ENCODE measurements around the gene ADAM19.

DNA sequence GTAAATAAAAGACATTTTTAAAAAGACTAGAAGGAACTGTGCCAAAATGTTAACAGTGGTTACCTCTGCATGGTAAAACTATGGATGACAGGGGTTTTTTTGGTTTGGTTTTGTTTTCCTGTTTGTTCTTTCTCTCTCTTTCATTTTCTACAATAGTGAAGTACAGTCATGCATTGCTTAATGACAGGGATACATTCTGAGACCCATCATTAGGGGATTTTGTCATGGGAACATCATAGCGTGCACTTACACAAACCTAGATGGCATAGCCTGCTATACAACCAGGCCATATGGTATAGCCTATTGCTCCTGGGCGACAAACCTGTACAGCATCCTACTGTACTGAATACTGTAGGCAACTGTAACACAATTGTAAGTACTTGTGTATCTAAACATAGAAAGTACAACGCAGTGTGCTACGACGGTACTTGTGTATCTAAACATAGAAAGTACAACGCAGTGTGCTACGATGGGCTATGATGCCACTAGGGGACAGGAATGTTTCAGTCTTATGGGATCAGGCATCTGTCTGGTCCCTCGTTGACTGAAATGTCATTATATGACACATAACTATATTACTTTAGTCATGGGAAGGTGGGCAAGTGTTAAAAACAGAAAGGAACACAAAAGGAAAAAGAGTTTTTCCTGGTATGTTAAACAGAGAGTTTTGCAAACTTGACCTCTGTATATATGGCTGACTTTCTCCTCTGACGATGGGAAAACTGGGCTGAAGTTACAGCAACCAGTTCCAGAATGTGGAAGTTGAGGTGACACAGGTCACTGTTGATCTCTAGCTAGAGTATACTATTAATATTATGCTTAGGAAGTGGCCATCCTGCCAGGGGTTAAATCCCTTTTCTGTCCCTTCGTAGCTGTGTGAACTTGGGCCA lies 7.4 kb upstream of the ADAM19 start:
- TF ChIP-seq, protein P1, sequence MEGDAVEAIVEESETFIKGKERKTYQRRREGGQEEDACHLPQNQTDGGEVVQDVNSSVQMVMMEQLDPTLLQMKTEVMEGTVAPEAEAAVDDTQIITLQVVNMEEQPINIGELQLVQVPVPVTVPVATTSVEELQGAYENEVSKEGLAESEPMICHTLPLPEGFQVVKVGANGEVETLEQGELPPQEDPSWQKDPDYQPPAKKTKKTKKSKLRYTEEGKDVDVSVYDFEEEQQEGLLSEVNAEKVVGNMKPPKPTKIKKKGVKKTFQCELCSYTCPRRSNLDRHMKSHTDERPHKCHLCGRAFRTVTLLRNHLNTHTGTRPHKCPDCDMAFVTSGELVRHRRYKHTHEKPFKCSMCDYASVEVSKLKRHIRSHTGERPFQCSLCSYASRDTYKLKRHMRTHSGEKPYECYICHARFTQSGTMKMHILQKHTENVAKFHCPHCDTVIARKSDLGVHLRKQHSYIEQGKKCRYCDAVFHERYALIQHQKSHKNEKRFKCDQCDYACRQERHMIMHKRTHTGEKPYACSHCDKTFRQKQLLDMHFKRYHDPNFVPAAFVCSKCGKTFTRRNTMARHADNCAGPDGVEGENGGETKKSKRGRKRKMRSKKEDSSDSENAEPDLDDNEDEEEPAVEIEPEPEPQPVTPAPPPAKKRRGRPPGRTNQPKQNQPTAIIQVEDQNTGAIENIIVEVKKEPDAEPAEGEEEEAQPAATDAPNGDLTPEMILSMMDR (conservative IDR thresholded peaks at IDR 0.05 in 1 of 2, IDR thresholded peaks at IDR 0.05 in 1 of 2; ENCODE audit: low read depth in 1 of 2, low read length in 2 of 2): no peak
- no peak for TF ChIP-seq EZH2 (IDR thresholded peaks at IDR 0.05; ENCODE audit: low read length, missing control alignments)
